ENCODE data around the gene CPN2.

- TF ChIP-seq, protein P1, sequence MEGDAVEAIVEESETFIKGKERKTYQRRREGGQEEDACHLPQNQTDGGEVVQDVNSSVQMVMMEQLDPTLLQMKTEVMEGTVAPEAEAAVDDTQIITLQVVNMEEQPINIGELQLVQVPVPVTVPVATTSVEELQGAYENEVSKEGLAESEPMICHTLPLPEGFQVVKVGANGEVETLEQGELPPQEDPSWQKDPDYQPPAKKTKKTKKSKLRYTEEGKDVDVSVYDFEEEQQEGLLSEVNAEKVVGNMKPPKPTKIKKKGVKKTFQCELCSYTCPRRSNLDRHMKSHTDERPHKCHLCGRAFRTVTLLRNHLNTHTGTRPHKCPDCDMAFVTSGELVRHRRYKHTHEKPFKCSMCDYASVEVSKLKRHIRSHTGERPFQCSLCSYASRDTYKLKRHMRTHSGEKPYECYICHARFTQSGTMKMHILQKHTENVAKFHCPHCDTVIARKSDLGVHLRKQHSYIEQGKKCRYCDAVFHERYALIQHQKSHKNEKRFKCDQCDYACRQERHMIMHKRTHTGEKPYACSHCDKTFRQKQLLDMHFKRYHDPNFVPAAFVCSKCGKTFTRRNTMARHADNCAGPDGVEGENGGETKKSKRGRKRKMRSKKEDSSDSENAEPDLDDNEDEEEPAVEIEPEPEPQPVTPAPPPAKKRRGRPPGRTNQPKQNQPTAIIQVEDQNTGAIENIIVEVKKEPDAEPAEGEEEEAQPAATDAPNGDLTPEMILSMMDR (IDR thresholded peaks at IDR 0.05; ENCODE audit: low read depth, low read length) = no peak
- TF ChIP-seq EZH2phosphoT487 (IDR thresholded peaks at IDR 0.05; ENCODE audit: low read depth) = no peak
Measured at GRCh38 chr3:194373028-194373427, 21.9 kb upstream of the CPN2 start.
